Activated CD8-positive, alpha-beta memory T cell treated with anti-CD3 and anti-CD28 coated beads for 4 hours (primary cell): ENCODE measurements around the gene ROR2.
"Not testable (repeated sequence)": the region's sequence is repeated elsewhere in the genome, so short reads cannot be mapped to it uniquely, and the experiment has no call there.

Experiments used
- DNase-seq, 2 donors: peaks; one replicate each; pipeline ENCODE4 v3.0.0-alpha.2; 2020; ENCODE audit warnings: low read depth in 2 of 2

Gene ROR2

DNA sequence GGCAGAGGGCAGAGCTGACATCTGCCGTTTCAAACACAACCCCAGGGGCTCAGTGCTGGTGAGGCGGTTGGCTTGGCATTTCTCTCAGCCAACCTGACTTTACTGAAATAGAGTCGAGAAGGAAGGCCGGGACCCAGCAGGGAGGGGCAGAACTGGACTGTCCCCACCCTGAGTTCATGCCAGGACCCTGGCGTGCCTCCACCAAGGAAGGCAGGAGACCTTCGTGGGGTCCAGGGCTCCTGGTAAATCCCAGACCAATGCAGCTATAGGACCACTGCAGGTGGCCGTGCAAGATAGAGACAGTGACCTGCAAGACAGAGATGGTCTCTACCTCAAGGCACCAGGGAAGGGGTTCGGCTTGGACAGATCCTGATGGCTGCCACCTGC is 132.9 kb downstream of the ROR2 start:
- DNase-seq = no peak

- no peak for DNase-seq
These were observed 133.7 kb downstream of the ROR2 start for GRCh38 chr9:91816356-91816755.

GRCh38 chr9:91815896-91816295 is 134.1 kb downstream of the ROR2 start:
- no peak for DNase-seq

GRCh38 chr9:91814753-91815152 is 135.3 kb downstream of the ROR2 start:
- DNase-seq = no peak

DNA sequence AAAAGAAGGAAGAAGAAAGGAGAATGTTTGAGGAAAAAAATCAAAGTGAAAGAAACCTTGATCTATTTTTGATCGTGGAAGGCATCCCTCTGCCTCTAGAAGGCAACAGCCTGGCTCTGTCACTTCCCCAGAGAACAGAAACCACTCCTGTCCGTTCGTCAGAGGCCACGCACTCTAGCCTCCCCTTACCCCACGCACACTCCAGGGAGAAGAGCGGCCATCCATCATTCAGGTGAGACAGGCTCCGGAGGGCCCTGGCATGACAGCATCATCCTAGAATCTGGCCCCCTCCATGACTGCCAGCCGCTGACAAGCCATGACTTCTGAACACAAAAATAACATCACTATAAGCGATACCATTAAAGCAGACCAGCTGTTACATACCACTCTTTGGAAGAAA is 135.8 kb downstream of the ROR2 start:
- DNase-seq = no peak

- no peak for DNase-seq
These were observed 136.7 kb downstream of the ROR2 start for GRCh38 chr9:91813176-91813795.

- DNase-seq = no peak
These were observed 137.8 kb downstream of the ROR2 start for GRCh38 chr9:91812191-91812590.

- DNase-seq = no peak
These were observed 138.8 kb downstream of the ROR2 start for GRCh38 chr9:91811024-91811909.

DNA sequence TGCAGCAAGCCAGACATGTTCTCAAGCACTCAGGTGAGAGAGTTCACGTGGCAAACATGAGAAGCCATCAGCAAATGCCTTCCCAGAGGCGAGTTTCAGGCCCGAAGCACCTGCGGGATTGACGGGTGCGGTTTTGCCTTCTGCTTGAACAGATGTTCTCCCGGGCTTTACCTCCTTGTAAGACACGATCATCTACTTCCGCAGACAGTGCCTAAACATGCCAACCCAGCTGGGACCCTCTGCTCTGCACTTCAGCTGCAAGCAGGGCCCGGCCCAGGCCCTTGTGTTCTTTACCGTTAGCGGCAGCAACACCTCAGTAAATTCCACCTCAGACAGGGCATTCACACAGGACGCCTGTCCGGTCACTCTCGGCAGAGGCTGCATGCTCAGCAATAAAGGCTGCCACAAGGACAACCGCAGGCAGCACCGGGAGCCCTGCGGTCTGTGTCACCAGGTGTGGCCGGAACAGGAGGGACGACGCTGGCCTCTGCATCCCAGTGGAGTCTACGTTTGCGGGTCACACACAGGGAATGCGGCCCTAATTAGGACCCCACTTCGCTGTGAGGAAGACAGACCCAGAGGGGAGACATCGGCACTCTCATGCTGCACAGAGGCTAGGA is 139.6 kb downstream of the ROR2 start:
- DNase-seq = no peak

- no peak for DNase-seq
These were observed 140.3 kb downstream of the ROR2 start for GRCh38 chr9:91809581-91810285.

DNA sequence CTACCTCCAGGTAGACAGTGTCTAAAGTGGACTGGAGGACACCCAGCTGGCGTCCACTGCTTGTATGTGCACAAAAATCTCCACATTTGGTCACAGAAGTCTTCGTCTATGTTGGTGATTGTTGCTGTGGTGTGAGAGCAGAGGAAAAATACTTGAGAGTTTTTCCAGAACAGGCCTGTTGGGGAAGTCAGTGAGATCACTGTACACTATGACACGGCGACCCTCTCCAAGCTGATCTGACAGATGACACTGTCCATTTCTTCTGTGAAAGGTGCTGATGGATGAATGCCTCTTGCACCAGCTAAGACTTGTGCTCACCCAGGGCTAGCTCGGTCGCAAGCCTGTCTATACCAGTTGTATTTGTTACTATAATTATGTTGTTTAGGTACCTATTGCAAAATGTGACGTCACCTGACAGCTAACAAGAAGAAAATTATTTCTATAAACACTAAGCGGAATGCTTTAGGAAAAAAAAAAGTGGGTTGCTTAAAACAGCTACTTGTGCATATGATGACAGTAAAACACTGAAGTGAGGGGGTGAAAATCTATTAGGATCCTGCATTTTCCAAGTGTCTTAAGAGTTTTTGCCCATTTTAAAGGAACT is 142.3 kb downstream of the ROR2 start:
- DNase-seq = no peak

DNA sequence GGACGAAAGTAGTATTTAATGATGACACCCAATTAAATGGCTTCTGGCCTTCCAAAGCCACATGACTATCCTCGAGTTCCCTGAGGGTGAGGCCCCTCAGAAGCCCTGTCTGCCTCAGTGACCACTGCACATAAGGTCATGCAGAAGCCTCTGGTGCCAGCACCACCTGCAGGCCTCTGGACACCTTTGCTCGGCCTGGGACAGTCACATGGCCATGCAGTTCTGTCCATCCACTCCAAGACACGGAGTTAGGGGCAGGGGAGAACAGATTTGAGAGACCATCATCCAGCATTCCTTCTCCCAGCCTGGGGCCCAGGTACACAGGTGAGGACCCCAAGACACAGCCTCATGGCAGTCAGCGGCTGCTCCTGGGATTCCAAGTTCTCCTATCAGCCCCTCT is 145.0 kb downstream of the ROR2 start:
- DNase-seq = no peak

GRCh38 chr9:91803970-91804752 is 145.9 kb downstream of the ROR2 start:
- DNase-seq = no peak

DNA sequence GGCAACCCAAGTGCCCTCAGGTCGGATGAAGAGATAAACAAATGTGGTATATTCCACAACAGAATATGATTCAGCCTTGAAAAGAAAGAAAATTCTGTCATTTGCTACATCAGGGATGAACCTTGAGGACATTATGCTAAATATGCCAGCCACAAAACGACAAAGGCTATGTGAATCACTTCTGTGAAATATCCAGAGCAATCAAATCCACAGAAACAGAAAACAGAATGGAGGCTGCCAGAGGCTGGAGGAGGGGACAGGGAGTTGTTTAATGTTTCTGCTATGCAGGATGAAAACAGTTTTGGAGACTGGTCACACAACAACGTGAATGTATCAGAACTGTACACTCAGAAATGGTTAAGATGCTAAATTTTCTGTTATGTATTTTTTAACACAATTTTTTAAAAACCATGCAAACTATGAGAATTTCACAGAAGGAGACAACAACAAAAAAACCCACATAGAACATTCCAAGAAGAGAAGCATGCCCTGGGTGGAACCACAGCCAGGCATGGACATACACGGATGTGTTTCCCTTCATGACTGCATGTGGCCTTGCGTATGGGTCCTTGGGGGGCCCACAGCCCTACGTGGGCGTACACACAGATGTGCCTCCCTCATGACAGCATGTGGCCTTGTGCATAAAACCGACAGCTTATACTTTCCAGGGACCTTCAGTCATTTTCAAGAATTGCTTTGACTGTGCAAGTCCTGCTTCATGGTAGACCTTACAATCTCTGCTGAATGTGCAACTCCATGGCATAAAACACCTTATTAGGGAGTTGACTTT is 146.7 kb downstream of the ROR2 start:
- DNase-seq = no peak

DNA sequence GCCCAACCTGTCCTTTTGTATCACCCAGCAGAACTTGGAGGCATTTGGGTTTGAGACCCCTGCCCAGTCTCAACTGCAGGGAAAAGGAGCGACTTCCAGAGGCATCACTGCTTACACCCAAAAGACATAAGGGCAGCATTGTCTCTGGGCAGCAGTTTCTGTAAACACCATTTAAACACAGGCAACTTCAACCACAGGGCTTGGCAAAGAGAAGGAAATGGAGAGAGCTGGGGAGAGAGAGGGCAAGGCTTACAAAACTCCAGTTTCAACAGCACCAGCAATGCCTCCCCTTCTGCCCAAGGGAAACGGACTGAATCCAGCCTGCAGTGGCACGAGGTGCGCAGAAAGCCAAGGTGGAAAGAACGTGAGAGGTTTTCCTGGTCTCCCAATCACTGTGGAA is 147.6 kb downstream of the ROR2 start:
- no peak for DNase-seq

DNA sequence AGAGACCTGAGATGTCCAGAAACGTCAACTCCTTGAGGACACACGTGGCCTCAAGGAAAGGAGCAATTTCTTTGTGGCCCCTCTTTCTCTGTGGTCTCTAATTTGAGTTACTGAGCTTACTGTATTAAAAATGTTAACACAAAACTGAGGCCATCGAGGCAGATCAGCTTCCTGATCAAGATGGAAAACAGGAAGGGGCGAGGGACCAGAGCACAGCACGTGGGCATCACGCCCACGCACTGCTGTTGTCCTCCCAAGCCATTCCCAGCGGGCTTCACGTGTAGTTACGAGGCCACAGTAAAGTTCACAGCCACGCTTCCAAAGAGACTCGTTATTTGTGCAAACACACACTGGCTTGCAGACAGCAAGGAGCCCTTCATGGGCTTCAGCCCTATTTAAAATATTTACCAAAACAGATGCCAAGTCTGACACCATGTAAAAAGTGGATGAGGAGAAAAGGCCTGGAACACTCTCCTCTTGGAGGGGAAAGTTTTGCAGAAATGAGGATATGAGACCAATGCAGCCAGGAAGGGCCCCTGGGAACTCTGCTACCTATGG is 149.5 kb downstream of the ROR2 start:
- DNase-seq = no peak

DNA sequence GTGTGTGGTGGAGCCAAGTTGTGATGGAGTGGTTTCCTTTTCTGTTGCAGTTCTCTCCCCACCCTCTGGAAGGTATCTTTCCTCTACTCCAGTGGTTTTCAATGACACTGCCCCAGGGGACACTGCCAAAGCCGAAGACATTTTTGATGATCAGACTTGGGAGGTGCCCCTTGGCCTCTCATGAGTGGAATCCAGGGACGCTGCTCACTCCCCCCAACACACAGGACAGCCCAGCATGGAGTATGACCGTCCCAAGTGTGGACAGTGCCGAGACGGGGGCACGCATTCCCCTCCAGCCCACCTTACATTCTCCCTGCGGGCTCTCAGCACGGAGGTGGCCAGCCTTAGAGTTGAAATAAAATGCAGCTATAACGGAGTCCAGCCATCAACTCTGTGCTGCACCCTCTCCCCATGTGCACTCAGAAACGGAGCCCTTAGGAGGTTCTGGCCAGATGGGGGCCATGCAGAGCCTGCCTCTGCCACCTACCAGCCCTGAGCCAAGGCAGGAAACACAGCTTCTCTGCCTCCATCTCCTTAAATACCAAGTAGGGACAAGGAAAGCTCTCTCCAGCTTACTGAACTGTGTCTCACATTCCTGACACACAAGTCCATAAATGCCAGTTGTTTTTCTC is 150.8 kb downstream of the ROR2 start:
- no peak for DNase-seq

DNA sequence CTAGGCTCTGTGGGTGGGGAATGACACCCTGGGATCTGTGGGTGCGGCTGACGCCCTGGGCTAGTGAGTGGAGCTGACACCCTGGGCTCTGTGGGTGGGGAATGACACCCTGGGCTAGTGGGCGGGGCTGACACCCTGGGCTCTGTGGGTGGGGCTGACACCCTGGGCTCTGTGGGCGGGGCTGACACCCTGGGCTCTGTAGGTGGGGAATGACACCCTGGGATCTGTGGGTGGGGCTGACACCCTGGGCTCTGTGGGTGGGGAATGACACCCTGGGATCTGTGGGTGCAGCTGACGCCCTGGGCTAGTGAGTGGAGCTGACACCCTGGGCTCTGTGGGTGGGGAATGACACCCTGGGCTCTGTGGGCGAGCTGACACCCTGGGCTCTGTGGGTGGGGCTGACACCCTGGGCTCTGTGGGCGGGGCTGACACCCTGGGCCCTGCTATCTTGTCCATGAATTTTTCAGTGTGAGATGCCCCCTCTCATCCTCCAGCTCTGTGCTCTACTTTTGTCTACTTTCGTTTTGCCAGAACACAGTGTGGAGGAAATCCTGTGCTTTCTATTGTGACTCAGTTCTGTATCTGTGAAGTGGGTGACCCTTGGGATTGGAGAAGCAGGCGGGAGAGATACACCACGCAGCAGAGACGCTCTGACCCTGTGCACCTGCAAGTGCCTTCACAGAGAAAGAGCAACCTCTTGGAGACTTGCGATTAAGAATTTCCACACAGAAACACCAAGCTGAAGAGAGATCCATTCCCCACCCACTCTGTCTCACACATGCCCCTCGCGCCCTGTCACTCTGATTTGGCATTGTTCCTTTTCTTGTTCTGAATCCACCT is 151.5 kb downstream of the ROR2 start:
- DNase-seq = peak; percentile 19 to 47

DNA sequence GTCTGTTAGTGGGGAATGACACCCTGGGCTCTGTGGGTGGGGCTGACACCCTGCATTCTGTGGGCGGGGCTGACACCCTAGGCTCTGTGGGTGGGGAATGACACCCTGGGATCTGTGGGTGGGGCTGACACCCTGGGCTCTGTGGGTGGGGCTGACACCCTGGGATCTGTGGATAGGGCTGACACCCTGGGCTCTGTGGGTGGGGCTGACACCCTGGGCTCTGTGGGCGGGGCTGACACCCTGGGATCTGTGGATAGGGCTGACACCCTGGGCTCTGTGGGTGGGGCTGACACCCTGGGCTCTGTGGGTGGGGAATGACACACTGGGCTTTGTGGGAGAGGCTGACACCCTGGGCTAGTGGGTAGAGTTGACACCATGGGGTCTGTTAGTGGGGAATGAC is 152.5 kb downstream of the ROR2 start:
- DNase-seq = not testable (repeated sequence)
